GM12878 (cell line): ENCODE results near the gene SHISA9. TPM values are rescaled to one million over a fixed set of nuclear protein-coding genes. Genes with fewer than 3 reads are reported as not detected.
A peak's percentile ranks its signal among the peaks of the same experiment; 100 is the strongest.

ENCODE experiments used
- BMI1 ChIP-seq: fragments of 450-650 bp; IDR thresholded peaks from 2 replicates; pipeline ENCODE4 v1.6.1; 2016; ENCODE audit warnings: mild to moderate bottlenecking, moderate library complexity, borderline replicate concordance
- CHD4 ChIP-seq: fragments of 200-600 bp; sonication (generic); IDR thresholded peaks from 2 replicates; pipeline ENCODE4 v1.6.1; 2016; ENCODE audit warnings: mild to moderate bottlenecking
- DPF2 ChIP-seq: fragments of 450-650 bp; IDR thresholded peaks from 2 replicates; pipeline ENCODE4 v1.6.1; 2017; ENCODE audit warnings: mild to moderate bottlenecking
- E2F4 ChIP-seq: IDR thresholded peaks from 2 replicates; pipeline ENCODE4 v1.6.1; 2012; ENCODE audit warnings: low read depth, low read length, improper control_type of control experiment
- EP300 ChIP-seq, 2 experiments: fragments of 150-350 bp in 1 of 2; IDR thresholded peaks; 2 replicates each; pipeline ENCODE4 v1.6.1; 2011 to 2012; ENCODE audit warnings: low read depth in 2 of 2, low read length in 2 of 2, borderline replicate concordance in 1 of 2, improper control_type of control experiment in 1 of 2, inconsistent platforms in 1 of 2; ENCODE audit not compliant: control insufficient read depth in 1 of 2
- GATAD2B ChIP-seq: fragments of 450-650 bp; conservative IDR thresholded peaks from 2 replicates; pipeline ENCODE4 v1.6.1; 2017; ENCODE audit warnings: low read depth, mild to moderate bottlenecking, moderate library complexity
- HDAC2 ChIP-seq: fragments of 200-600 bp; sonication (generic); IDR thresholded peaks from 2 replicates; pipeline ENCODE4 v1.6.1; 2017
- JUND ChIP-seq: IDR thresholded peaks from 2 replicates; pipeline ENCODE4 v1.6.1; 2012; ENCODE audit warnings: low read depth, mild to moderate bottlenecking, low read length, improper control_type of control experiment, moderate library complexity
- MEF2B ChIP-seq: fragments of 450-650 bp; IDR thresholded peaks from 2 replicates; pipeline ENCODE4 v1.6.1; 2018; ENCODE audit warnings: mild to moderate bottlenecking, moderate library complexity; ENCODE audit not compliant: partially characterized antibody, poor library complexity, severe bottlenecking
- MYC ChIP-seq: IDR thresholded peaks from 2 replicates; pipeline ENCODE4 v1.6.1; 2011; ENCODE audit warnings: mild to moderate bottlenecking, low read length, moderate library complexity, inconsistent platforms; ENCODE audit not compliant: insufficient read depth, insufficient replicate concordance, insufficient read length, severe bottlenecking
- NRF1 ChIP-seq: conservative IDR thresholded peaks from 2 replicates; pipeline ENCODE4 v1.6.1; 2011; ENCODE audit warnings: mild to moderate bottlenecking, low read depth, low read length, improper control_type of control experiment
- POU2F2 ChIP-seq: IDR thresholded peaks from 3 replicates; pipeline ENCODE4 v1.6.1; 2011; ENCODE audit warnings: low read depth, mild to moderate bottlenecking, low read length, borderline replicate concordance
- RUNX3 ChIP-seq: IDR thresholded peaks from 2 replicates; pipeline ENCODE4 v1.6.1; 2012; ENCODE audit warnings: low read length, inconsistent platforms
- STAT3 ChIP-seq: IDR thresholded peaks from 2 replicates; pipeline ENCODE4 v1.6.1; 2011; ENCODE audit warnings: low read depth, low read length, improper control_type of control experiment
- ZBED1 ChIP-seq: IDR thresholded peaks from 2 replicates; pipeline ENCODE4 v1.6.1; 2016; ENCODE audit warnings: borderline replicate concordance
- ZBTB11 ChIP-seq: fragments of 450-650 bp; formaldehyde crosslinking; IDR thresholded peaks from 2 replicates; pipeline ENCODE4 v1.5.0; 2022; ENCODE audit warnings: mild to moderate bottlenecking, missing genetic modification characterization
- ZBTB4 ChIP-seq: fragments of 450-650 bp; formaldehyde crosslinking; IDR thresholded peaks from 2 replicates; pipeline ENCODE4 v1.4.0; 2022; ENCODE audit warnings: mild to moderate bottlenecking, moderate library complexity
- ZBTB40 ChIP-seq: fragments of 450-650 bp; IDR thresholded peaks from 2 replicates; pipeline ENCODE4 v1.6.1; 2016; ENCODE audit warnings: mild to moderate bottlenecking, moderate library complexity, borderline replicate concordance
- ZNF24 ChIP-seq: fragments of 450-650 bp; IDR thresholded peaks from 2 replicates; pipeline ENCODE4 v1.6.1; 2017; ENCODE audit warnings: antibody characterized with exemption, mild to moderate bottlenecking
- ZSCAN29 ChIP-seq: fragments of 450-650 bp; IDR thresholded peaks from 2 replicates; pipeline ENCODE4 v1.6.1; 2017; ENCODE audit warnings: mild to moderate bottlenecking, moderate library complexity
- polyA plus RNA-seq, 11 experiments: library from polyadenylated mRNA; depleted of rRNA in 4 of 11; unstranded in 6 of 11; stranded (reverse) in 5 of 11; fragments of >200 nt; fragmentation: Nextera tagmentation in 4 of 11; fragmentation: Illumina TruSeq in 1 of 11; extraction: Ambion mirVana in 4 of 11; extraction: Trizol in 1 of 11; gene quantifications; 1 replicate in 1 of 11; 2 replicates in 10 of 11; pipeline versions ENCODE4 v1.2.1 to v1.2.3, GENCODE V29; 2011 to 2016; ENCODE audit warnings: inconsistent platforms in 2 of 11, missing spikeins in 2 of 11, low read depth in 1 of 11
- total RNA-seq, 4 experiments: library from RNA; depleted of rRNA in 3 of 4; stranded (reverse); fragments of >200 nt in 3 of 4; fragmentation: Illumina TruSeq in 1 of 4; extraction: Trizol in 1 of 4; gene quantifications; 2 replicates each; pipeline versions ENCODE4 v1.2.1 to v1.2.3, GENCODE V29; 2013 to 2021

Gene SHISA9
- total and polyA plus RNA-seq, 10 of the 15 experiments (the other 5 are each of a cell fraction or from before 2014, with no cell fraction given): 0.03 to 25.5 (median 0.07) TPM

GRCh38 chr16:13056607-13057006 lies 155.2 kb downstream of the SHISA9 start (continued):
- TF ChIP-seq ZBTB11 (CRISPR knock-in tag) (no peak), E2F4 (no peak), ZBTB4 (CRISPR knock-in tag) (no peak), STAT3 (no peak), RUNX3 (peak; percentile 27; the same call in 1 of the 2 replicates), MYC (no peak), NRF1 (no peak), GATAD2B (peak; percentile 88), POU2F2 (no peak), MEF2B (peak; percentile 62), HDAC2 (no peak), ZNF24 (0 out of 2 replicates have a peak, but pooled peaks have one; percentile 8), ZSCAN29 (no peak), DPF2 (peak; percentile 97), ZBED1 (no peak), BMI1 (peak; percentile 86), JUND (no peak), ZBTB40 (no peak), CHD4 (no peak), EP300 (IDR thresholded peaks at IDR 0.05; ENCODE audit: borderline replicate concordance in 1 of 2, control insufficient read depth in 1 of 2, low read depth in 2 of 2, low read length in 2 of 2) (peak; percentile 34 to 80; a peak in 3 of 4 replicates)
